Kidney (tissue), 14 donors: Measurements from ENCODE around the gene INTS3. TPM values are rescaled to one million over a fixed set of nuclear protein-coding genes. Genes with fewer than 3 reads are reported as not detected.
A peak's percentile ranks its signal among the peaks of the same experiment; 100 is the strongest.

Experiments used
- DNase-seq, 5 donors: peaks; one replicate each; pipeline ENCODE4 v3.0.0-alpha.2; 2013 to 2020
- FAIRE-seq: peaks from 2 replicates; lab custom pipeline; 2012; peaks lifted over from hg19 to GRCh38; lab: Jason Lieb, UNC
- H3K27ac ChIP-seq, 2 donors: one replicate each; pipeline ENCODE4 v1.7.0; 2013; ENCODE audit warnings: low read depth in 2 of 2, low read length in 2 of 2, inconsistent platforms in 1 of 2
- H3K27me3 ChIP-seq: one replicate; pipeline ENCODE4 v1.7.1; 2013; ENCODE audit warnings: low read length, inconsistent platforms; ENCODE audit not compliant: control insufficient read depth, insufficient read depth
- H3K36me3 ChIP-seq, 3 donors: one replicate each; pipeline versions ENCODE4 v1.7.0 to v1.7.1; 2013; ENCODE audit warnings: low read length in 3 of 3, control low read depth in 1 of 3, inconsistent platforms in 1 of 3; ENCODE audit not compliant: insufficient read depth in 3 of 3, control insufficient read depth in 2 of 3
- H3K4me1 ChIP-seq, 3 donors: one replicate each; pipeline versions ENCODE4 v1.7.0 to v1.7.1; 2013; ENCODE audit warnings: low read length in 3 of 3, inconsistent platforms in 1 of 3, low read depth in 1 of 3; ENCODE audit not compliant: control insufficient read depth in 2 of 3, insufficient read depth in 2 of 3
- H3K4me3 ChIP-seq, 3 donors: one replicate each; pipeline versions ENCODE4 v1.7.0 to v1.8.1; 2013; ENCODE audit warnings: low read length in 3 of 3, control low read depth in 1 of 3, inconsistent platforms in 1 of 3
- H3K9ac ChIP-seq, 3 donors: one replicate each; pipeline versions ENCODE4 v1.7.0 to v1.7.1; 2013; ENCODE audit warnings: low read length in 3 of 3, control low read depth in 1 of 3, inconsistent platforms in 1 of 3
- H3K9me3 ChIP-seq, 3 donors: one replicate each; pipeline versions ENCODE4 v1.7.0 to v1.7.1; 2013; ENCODE audit warnings: low read length in 3 of 3, control low read depth in 1 of 3, inconsistent platforms in 1 of 3; ENCODE audit not compliant: control insufficient read depth in 2 of 3, insufficient read depth in 1 of 3
- CTCF ChIP-seq: IDR thresholded peaks from 3 replicates; pipeline ENCODE4 v1.5.1; 2012; ENCODE audit warnings: mild to moderate bottlenecking, moderate library complexity, borderline replicate concordance; ENCODE audit not compliant: insufficient read depth; ENCODE audit errors: extremely low read depth
- intact Hi-C: fragments of 100-400 bp; cut with DNase I; formaldehyde crosslinking; loops from one replicate; pipeline ENCODE4 v1.11.1; 2022
- polyA plus RNA-seq: library from polyadenylated mRNA; stranded (reverse); fragments of 350-450 nt; fragmentation: Illumina TruSeq; extraction: RNeasy Lipid Tissue Mini Kit (QIAGEN cat#74804); gene quantifications from one replicate; pipeline ENCODE4 v1.2.3, GENCODE V29; 2014; ENCODE audit warnings: low read depth, low replicate concordance; ENCODE audit not compliant: insufficient read depth
- total RNA-seq: library from RNA; stranded (reverse); fragmentation: NEBNext Ultra II Directional; extraction: Animal tissue kit (Norgen Biotek cat#: 25700); gene quantifications from one replicate; pipeline ENCODE4 v1.2.1, GENCODE V29; 2021
- donor health status: control.
- donor health status: control.
- donor health status: control.
- donor health status: control.
- donor health status: control.
- donor health status: DM: yes; HTN: yes; CAD: no.
- donor health status: Normal renal cell carcinoma (clear cell type).

The INTS3 gene
- total and polyA plus RNA-seq, 2 donors from 2014 or later = 42.7 to 74.8 TPM

DNA sequence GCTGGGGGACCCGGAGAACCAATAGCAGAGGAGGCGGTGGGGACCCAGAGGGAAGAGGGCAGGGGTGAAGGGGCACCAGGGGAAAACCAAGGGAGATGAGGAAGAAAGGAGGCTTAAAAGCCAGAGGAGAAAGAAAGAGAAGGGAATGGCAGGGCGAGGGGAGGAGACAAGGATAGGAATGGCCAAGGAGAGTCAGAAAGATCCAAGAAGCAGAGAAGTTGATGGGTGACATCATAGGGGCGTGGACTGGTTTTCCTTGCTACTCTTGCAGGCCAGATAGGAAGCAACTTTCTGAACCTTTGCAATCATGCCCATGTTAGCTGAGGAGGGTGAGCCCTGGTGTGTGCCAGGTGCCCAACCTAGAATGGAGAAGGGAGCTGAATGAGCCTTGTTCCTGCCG lies 44.0 kb upstream of the INTS3 start:
- no peak for FAIRE-seq
- DNase-seq = peak in 1 of 5 donors; percentile 21
- Histone ChIP-seq H3K9me3 (no peaks in the 10 kb centered on the region), H3K9ac (no peak overlapping the region), H3K36me3 (peaks cover 0 to 3% (median 0%) of the 10 kb centered on the region in 3 donors), H3K27me3 (no peaks in the 10 kb centered on the region), H3K27ac (no peak overlapping the region), H3K4me1 (peaks cover 0 to 6% (median 0%) of the 10 kb centered on the region in 3 donors), H3K4me3 (no peak overlapping the region)
- TF ChIP-seq CTCF = no peak
- intact Hi-C loops = loop anchor here (10.0 kb wide), 1 partner anchor 81 kb away; no protein-coding TSS in a partner anchor

DNA sequence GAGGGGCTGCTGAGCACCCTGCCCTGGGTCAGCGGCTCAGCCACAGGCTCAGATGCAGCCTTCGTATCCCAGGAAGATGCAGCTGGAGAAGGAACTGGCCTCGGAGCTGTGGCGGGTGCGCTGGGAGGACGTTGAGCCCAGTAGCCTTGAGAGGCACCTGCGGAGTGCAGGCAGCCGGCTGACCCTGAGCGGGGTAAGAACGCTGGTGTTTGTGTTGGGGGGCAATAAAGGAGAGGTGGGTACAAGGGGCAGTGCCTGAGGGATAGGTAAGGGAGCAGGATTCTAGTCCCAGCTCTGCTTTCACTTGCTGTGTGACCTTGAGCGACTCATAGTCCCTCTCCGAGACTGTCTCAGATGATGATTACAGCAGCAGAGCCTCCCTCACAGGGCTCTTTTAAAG lies 43.0 kb upstream of the INTS3 start:
- TF ChIP-seq CTCF = no peak
- Histone ChIP-seq H3K4me1 (no peaks in the 10 kb centered on the region), H3K27me3 (no peaks in the 10 kb centered on the region), H3K9ac (no peak overlapping the region), H3K27ac (no peak overlapping the region), H3K4me3 (no peak overlapping the region), H3K36me3 (peaks cover 0 to 3% (median 0%) of the 10 kb centered on the region in 3 donors), H3K9me3 (no peaks in the 10 kb centered on the region)
- FAIRE-seq = no peak
- peak in 1 of 5 donors; percentile 52 for DNase-seq
- intact Hi-C loops = loop anchor here (10.0 kb wide), 1 partner anchor 80 kb away; no protein-coding TSS in a partner anchor

DNA sequence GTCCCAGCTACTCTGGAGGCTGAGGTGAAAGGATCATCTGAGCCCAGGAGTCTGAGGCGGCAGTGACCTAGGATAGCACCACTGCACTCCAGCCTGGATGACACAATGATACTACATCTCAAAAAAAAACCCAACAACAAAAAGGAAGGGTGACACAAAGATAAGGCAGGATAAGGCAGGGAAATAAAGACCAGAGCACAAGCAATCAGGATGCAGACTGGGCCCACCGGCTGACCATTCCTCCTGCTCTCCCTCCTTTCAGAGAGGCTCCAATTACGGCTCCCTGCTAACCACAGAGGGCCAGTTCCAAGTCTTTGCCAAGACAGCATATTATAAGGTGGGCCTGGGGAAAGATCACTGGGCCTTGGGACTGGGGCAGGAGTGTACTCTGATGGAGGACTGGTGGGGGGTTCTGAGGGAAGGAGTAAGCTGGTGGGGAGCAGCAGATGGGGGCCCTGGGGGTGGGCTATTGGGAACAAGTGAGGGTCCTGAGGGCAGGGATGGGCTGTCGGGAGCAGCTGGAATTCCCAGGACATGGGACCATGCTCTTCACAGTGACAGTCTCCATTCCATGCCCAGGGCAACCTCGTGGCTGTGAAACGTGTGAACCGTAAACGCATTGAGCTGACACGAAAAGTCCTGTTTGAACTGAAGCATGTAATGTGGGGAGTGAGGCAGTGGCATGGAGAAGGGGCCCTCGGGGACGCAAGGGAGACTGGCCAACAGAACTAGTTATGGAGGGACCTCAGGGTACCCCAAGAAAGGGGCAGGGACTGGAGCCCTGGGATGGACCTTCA lies 42.1 kb upstream of the INTS3 start:
- FAIRE-seq (no peak), DNase-seq (peak in 3 of 5 donors; percentile 30 to 52 (median 37))
- no peak overlapping the region for H3K27ac ChIP-seq
- no peaks in the 10 kb centered on the region for H3K27me3 ChIP-seq
- peaks cover 0 to 3% (median 0%) of the 10 kb centered on the region in 3 donors for H3K36me3 ChIP-seq
- no peaks in the 10 kb centered on the region for H3K9me3 ChIP-seq
- no peaks in the 10 kb centered on the region for H3K4me1 ChIP-seq
- H3K9ac ChIP-seq = no peak overlapping the region
- H3K4me3 ChIP-seq = no peak overlapping the region
- intact Hi-C loops = loop anchor here (10.0 kb wide), 1 partner anchor 79 kb away; no protein-coding TSS in a partner anchor
- no peak for TF ChIP-seq CTCF
